Epithelial cell of esophagus (primary cell): ENCODE measurements around the gene CFAP119.

Source experiments
- DNase-seq: peaks from one replicate; pipeline ENCODE4 v3.0.0; 2010; ENCODE audit warnings: low read depth
- H3K4me3 ChIP-seq: 2 replicates; pipeline ENCODE4 v1.5.1; 2011; ENCODE audit warnings: mild to moderate bottlenecking, low read length, control low read depth
- TF ChIP-seq, protein P1 (sequence below): IDR thresholded peaks from 2 replicates; pipeline ENCODE4 v1.5.1; 2011; ENCODE audit warnings: low read depth, mild to moderate bottlenecking, low read length, control low read depth, inconsistent platforms; ENCODE audit not compliant: insufficient read depth; ENCODE audit errors: missing control alignments

The CFAP119 gene

DNA sequence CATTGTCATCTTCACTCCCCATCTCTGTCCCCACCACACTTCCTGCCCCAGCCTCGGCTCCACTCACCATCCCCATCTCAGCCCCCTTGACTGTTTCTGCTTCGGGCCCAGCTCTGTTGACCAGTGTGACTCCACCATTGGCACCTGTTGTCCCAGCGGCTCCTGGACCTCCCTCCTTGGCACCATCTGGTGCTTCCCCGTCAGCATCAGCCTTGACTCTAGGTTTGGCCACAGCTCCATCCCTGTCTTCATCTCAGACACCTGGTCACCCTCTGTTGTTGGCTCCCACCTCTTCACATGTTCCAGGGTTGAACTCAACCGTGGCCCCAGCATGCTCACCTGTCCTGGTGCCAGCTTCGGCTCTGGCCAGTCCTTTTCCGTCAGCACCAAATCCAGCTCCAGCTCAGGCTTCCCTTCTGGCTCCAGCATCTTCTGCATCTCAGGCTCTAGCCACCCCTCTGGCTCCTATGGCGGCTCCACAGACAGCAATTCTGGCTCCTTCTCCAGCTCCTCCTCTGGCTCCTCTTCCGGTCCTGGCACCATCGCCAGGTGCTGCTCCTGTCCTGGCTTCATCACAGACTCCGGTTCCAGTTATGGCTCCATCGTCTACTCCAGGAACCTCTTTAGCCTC is 38.0 kb downstream of the CFAP119 start:
- DNase-seq: no peak
- no peak overlapping the region for H3K4me3 ChIP-seq
- TF ChIP-seq, protein P1, sequence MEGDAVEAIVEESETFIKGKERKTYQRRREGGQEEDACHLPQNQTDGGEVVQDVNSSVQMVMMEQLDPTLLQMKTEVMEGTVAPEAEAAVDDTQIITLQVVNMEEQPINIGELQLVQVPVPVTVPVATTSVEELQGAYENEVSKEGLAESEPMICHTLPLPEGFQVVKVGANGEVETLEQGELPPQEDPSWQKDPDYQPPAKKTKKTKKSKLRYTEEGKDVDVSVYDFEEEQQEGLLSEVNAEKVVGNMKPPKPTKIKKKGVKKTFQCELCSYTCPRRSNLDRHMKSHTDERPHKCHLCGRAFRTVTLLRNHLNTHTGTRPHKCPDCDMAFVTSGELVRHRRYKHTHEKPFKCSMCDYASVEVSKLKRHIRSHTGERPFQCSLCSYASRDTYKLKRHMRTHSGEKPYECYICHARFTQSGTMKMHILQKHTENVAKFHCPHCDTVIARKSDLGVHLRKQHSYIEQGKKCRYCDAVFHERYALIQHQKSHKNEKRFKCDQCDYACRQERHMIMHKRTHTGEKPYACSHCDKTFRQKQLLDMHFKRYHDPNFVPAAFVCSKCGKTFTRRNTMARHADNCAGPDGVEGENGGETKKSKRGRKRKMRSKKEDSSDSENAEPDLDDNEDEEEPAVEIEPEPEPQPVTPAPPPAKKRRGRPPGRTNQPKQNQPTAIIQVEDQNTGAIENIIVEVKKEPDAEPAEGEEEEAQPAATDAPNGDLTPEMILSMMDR: no peak

DNA sequence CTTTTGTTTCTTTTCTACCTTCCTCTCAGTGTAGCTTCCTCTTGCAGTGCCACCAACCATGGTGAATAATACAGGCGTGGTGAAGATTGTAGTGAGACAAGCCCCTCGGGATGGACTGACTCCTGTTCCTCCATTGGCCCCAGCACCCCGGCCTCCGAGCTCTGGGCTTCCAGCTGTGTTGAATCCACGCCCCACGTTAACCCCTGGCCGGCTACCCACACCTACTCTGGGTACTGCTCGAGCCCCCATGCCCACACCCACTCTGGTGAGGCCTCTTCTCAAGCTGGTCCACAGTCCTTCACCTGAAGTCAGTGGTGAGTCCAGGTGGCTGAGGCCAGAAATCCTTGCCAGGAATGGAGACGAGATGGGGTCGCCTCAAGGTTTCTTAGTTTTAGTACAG is 38.9 kb downstream of the CFAP119 start:
- DNase-seq: no peak
- TF ChIP-seq, protein P1: no peak
- H3K4me3 ChIP-seq: no peak overlapping the region

DNA sequence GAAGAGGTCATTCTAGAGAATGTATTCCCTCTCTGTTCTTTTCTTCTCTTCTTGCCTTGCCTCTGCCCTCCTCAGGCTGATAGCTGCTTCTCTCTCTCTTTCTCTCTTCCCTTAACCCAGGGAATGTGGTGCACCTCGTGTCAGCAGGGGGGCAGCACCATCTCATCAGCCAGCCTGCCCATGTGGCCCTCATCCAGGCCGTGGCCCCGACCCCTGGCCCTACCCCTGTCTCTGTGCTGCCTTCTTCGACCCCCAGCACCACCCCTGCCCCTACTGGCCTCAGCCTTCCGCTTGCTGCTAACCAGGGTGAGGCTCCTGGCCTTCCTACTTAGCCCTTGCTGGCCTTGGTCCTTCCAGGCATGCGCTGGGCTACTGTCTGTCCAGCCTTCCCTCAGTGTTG is 39.4 kb downstream of the CFAP119 start:
- TF ChIP-seq, protein P1: peak; percentile 6
- no peak for DNase-seq
- H3K4me3 ChIP-seq: no peak overlapping the region

DNA sequence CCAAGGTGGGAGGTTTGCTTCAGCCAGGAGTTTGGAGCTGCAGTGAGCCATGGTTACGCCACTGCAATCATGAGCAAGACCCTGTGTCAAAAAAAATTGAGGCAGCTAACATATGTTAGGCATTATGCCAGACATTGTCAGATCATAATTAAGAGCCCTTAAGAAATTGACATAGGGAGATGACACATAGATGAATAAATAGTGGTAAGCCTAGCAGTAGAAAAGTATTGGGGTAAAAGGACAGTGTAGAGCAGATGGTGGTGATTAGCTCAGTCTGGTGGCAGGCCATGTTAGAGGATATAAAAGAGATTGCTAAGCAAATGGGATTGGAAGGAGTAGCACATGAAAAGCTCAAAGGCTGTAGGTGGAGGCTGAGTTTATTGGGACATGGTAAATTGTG is 40.3 kb downstream of the CFAP119 start:
- peak; percentile 35 for DNase-seq
- H3K4me3 ChIP-seq: no peak overlapping the region
- TF ChIP-seq, protein P1: no peak

DNA sequence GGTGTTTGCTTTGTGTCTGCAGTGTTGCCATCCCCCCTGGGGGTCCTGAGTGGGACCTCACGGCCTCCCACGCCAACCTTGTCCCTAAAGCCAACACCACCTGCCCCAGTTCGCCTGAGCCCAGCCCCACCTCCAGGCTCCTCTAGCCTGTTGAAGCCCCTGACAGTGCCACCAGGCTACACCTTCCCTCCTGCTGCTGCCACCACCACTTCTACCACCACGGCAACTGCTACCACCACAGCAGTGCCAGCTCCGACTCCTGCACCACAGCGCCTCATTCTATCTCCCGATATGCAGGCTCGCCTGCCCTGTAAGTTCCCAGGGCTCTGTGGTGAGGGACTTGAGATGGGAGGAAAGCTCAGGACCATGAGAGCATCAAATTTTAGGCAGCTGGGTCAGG is 40.7 kb downstream of the CFAP119 start:
- H3K4me3 ChIP-seq: no peak overlapping the region
- no peak for DNase-seq
- TF ChIP-seq, protein P1: no peak

DNA sequence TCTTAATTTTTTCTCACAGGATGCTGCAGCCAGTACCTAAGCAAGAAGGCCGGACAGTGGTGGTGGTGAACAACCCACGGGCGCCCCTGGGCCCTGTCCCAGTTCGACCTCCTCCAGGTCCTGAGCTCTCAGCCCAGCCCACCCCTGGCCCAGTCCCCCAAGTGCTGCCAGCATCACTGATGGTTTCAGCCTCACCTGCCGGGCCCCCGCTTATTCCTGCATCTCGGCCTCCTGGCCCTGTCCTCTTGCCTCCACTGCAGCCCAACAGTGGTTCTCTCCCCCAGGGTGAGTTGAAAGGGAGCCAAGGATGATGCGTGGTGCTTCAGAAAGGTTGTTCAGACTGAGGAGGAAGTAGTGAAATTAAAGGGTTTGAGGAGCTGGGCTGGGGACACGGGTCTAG is 41.2 kb downstream of the CFAP119 start:
- TF ChIP-seq, protein P1: no peak
- H3K4me3 ChIP-seq: no peak overlapping the region
- DNase-seq: no peak

DNA sequence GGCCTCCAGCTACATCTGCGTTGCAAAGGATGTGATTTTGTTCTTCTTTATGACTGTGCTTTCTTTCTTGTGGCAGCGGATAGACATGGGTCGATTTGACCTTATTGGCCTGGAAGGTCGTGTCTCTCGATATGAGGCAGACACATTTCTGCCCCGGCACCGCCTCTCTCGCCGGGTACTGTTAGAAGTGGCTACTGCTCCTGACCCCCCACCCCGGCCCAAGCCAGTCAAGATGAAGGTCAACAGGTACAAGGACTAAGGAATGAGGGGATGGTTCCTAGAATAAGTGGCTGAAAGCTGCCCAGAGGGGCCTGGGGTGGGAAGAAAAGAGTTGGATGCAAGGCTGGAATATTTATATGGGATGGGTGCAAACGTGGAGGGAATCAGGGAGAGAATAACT is 41.8 kb downstream of the CFAP119 start:
- DNase-seq: no peak
- TF ChIP-seq, protein P1: no peak

More for the DNA sequence above, 41.8 kb downstream of the CFAP119 start:
- no peak overlapping the region for H3K4me3 ChIP-seq
